ENCODE measurements around the gene OXCT1.

GRCh38 chr5:41842777-41843176, 27.4 kb downstream of the OXCT1 start:
- TF ChIP-seq CTCF (conservative IDR thresholded peaks at IDR 0.05) (no peak), ZFX (IDR thresholded peaks at IDR 0.05) (no peak)
